SW480 (cell line): ENCODE data around the gene HIVEP3.
A peak's percentile ranks its signal among the peaks of the same experiment; 100 is the strongest.

Experiments
- DNase-seq: peaks from one replicate; pipeline ENCODE4 v3.0.0-alpha.2; 2016; ENCODE audit warnings: low spot score

HIVEP3 gene

DNA sequence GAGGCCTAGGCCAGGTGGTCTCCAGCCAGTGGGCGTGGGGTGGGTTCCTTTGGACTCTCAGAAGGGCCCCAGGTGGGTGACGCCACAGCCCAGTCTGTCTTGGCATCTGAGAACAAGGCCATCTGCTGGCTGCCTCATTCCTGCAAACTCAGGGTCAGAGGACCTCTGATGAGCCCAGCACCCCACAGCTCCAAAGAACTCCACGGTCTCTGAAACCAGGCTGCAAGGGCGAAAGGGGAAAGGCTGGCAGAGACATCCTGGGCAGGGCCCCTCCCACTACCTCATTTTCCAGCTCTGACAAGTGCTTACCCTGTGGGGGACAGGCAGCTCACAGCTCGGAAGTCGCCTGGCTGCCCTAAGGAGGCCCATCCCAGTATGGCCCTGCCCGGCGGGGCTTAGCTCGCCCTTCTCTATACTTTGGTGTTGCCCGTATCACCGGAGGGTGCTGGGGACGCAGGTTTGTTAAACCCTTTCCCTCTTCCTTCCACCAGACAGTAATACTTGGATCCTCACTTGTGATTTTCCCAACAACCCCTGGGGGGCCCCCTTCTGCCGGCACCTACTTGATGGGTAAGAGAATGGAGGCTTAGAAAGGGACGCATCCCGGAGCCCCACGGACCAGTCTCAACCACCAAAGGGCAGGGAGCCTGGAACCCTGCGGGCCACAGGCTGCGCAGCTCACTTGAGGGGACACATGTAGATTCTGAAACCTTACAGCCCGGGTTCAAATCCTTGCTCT, 423.3 kb downstream of the HIVEP3 start:
- DNase-seq = peak; percentile 82

DNA sequence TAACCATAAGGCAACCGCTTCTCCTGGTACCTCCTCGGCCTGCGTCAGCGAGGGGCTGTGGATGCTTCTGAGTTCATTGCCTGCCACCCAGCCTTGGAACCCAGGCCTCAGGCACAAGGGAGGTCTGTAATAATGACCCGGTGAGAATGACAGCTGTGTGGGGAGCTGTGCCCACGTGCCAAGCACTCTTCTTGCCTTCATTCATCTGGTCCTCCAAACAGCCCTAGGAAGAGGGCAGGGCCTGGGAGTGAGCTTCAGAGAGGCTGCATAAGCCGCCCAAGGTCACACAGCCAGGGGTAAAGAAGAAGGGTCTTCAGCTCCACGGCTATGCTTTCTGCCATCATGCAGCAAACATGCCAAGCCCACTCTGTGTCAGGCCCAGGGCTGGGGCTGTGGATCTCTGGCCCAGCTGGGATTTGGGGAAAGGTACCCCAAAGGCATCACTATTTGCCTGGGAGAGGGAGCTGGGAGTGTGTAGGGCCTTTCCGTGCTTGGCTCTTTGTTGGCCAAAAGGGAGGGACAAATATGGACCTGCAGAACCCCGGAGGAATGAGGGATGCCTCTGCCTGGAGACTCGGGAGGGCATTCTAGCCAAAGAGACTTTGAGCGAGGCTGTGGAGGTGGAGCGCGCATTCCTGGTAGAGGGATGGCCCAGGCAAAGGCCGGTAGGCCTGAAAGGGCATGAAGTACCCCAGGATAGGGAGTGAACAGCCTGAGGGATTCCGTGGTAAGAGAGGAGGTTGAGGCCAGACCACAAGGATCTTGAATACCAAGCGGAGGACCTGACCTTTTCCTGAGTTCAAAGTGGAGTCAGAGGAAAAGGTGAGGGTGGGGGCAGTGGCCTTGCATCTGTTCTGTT, 424.1 kb downstream of the HIVEP3 start:
- no peak for DNase-seq

- DNase-seq = no peak
Measured at GRCh38 chr1:41493626-41494350, 424.9 kb downstream of the HIVEP3 start.

GRCh38 chr1:41493117-41493536, 425.6 kb downstream of the HIVEP3 start:
- peak; percentile 82 for DNase-seq

GRCh38 chr1:41492341-41492848, 426.3 kb downstream of the HIVEP3 start:
- DNase-seq = peak; percentile 50

DNA sequence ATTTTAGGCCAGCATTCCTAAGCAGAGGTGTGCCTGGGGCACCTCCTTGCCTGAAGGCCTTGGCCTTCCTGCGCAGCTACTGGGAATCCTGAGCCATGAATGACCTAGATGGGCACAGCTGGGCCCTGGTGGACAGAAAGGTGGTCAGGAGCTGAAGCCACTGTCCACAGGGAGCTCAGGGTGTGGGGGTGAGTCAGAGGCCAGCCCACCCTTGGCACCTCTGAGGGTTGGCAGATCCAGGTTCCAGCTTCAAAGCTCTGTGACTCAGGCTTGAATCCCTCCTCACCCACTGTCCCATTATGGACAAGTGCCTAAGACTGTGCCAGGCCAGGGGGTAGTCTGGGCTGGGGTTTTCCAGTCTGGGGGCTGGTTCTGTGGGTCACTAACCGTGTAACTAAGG, 427.8 kb downstream of the HIVEP3 start:
- no peak for DNase-seq

GRCh38 chr1:41489561-41489960, 429.2 kb downstream of the HIVEP3 start:
- no peak for DNase-seq

DNA sequence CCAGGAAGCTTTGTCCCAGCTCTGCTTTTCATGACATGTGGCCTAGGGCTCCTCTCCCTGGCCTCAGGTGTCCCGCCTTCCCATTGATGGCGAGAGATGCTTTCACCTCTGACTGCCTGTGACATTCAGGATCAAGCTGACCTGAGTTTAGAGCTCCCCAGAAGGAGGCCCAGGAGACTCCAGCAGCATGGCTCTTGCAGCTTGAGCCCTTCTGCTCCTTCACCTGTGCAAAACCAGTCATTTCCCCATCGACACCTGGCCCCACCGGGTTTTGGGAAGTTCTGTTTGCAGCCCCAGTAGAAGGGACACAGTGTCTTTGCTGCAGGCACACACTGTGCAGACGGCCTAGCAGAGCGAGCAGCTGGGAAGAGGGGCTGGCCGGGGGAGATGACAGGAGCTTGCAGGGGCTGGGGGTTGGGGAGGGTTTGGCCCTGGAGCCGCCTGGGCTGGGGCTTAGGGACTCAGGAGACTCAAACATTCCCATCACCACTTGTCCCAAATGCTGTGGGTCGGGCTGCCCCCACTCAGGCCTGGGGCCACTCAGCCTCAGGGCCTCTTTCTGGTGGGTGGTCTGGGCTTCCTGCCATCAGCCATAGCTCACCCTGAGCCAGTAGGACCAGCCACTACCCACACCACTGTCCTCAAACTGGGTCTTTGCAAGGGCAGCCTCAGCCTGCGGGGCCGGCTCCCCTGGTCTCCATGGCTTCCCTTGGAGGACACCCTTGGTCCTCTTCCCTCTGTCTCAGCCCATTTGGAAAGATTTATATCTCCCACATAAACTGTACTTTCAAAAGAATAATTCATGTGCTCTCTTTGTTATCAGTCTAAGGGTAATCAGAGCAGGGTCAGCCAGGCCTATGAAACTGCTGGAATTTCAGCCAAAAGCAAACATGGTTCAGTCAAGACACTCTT, 430.4 kb downstream of the HIVEP3 start:
- DNase-seq = no peak

- no peak for DNase-seq
Measured at GRCh38 chr1:41487126-41488039, 431.3 kb downstream of the HIVEP3 start.

DNA sequence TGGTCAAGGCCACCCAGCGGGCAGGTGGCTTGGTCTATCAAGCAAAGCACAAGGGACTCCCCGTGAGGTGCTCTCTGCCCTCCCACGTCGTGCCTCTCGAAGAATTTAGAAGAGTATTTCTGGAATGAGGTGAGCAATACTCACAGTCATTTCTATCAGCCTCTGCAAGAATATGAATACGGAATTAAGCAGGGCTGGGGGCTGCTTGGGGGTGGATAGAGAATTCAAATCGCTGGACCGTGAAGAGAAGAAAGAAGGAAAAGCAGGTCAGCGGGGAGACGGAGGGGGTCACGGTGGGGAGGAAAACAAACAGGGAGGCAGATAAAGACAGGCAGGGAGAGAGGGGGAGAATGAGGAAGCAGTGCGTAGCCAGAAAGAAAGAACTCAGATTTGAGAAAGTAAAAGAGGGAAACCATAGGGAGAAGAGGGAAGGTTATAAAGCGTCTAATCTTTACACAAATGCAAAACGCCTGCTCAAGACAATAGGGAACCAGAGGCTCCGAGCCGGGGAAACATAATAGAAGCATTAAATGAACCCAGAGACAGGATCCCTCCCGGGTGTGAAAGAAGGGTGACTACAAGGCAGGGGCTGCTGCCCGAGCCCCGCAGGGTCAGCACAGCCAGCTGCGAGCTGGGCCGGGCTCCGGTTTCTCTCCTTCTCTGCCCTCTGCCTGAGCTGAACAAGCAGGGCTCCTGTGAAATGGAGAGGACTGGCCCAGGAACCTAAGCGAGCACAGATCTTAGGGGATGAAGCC, 432.2 kb downstream of the HIVEP3 start:
- DNase-seq = no peak

GRCh38 chr1:41486053-41486370, 432.7 kb downstream of the HIVEP3 start:
- DNase-seq = no peak

DNA sequence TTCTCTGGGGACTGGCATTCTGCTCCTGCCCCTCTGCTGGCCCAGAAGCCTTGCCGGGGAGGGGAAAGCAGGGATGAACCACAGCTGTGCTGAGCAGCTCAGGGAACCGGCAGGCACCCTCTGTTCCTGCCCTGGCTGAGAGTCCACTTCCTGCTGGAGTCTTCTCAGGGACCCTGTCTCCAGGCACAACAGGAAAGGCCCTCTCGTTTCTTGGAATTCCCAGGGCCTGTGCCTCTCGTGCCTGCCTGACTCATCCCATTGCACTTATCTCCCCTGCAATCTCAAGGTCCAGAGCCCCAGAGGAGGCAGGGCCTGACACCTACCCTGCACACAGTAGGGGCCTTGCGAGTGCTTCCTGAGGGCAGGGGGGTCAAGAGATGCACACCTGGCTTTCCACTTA, 433.1 kb downstream of the HIVEP3 start:
- no peak for DNase-seq

DNA sequence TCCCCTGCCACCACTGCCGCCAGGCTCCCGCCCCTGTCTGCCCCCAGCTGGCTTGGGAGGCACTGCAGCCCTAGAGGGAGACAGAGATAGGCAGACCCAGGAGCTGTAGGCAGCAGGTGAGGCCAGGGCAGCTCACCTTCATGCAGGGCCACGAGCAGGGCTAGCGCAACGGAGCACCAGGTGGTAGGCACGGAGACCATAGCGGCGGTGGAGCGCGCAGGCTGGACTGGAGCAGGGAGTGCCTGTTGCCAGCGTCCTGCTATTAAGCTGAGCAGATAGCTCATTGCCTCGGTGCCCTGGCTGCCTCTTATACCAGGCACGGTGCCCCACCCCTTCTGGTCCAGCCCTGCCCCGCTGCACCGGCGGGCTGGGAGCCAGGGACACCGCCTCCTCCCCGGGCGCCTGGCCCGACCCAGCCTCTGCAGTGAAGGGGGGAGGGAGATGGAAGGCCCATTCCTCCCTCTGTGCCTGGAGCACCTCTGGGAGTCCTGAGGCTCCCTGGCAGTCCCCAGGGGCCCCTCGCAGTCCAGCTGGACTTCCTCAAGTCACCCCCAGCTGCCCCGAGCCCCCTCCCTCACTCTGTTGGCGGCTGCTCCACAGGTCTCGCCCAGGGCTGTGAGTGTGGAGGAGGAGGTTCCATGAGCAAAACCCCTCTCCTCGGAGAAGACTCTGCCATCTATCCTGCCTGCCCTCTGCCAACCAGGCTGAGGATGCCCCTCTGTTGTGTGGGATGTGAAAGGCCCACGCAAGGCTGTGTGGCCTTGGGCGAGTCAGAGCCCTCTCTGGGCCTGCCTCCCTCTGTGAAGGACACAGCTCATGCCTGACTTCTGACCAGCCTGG, 434.1 kb downstream of the HIVEP3 start, which contains the start of gene EDN2:
Gene EDN2, minus strand, starts transcription at position 282 of the 840 bp plus-strand sequence. Its CDS starts 82 bp downstream, at position 200.
- DNase-seq = peak; percentile 82

GRCh38 chr1:41483960-41484401, 434.7 kb downstream of the HIVEP3 start:
- no peak for DNase-seq

GRCh38 chr1:41483001-41483850, 435.5 kb downstream of the HIVEP3 start:
- DNase-seq = no peak

DNA sequence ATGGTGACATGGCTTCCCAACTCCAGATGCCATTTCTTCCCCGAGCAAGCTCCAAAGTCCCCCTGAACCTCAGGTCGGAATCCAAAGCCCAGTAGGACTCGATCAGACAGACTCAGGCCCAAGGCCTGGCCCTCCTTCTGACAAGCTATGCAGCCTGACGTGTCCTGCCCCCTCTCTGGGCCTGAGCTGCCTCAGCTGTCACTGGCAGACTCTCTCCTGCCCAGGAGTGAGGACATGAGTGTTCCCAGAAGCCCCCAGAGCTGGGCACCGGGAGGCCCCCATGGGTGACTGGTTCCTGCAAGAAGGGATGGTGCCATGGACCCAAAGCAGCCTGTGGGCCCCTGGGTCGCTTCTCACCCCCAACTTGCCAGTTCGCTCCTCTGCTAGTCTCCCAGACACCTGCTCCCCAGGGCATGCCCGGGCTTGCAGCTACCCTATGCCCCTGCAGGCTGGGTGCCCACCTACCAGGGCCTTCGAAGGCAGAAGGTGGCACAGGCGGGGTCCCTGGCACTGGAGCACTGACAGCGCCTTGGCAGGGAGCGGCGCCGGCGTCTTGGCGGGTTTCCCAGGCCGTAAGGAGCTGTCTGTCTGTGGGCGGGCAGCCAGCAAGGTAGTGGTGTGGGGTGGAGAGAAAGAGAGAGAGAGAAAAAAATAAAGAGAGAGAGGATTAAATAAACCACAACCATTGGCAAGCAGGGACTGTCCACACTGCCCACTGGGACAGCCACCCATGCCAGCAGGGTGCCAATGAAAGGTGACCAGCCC, 436.5 kb downstream of the HIVEP3 start:
- DNase-seq = no peak
